SU-DHL-6 (cell line): Measurements from ENCODE around the gene UHRF2.

Experiments used
- EZH2phosphoT487 ChIP-seq: fragments of 200-600 bp; sonication (generic), shearing (Covaris generic); conservative IDR thresholded peaks from 2 replicates; pipeline ENCODE4 v1.6.1; 2018; ENCODE audit warnings: mild to moderate bottlenecking, antibody characterized with exemption, low read length, moderate library complexity, mixed read lengths
- TF ChIP-seq, protein P1 (sequence below): fragments of 200-600 bp; sonication (generic); IDR thresholded peaks from one replicate; pipeline ENCODE4 v1.5.1; 2017; ENCODE audit warnings: antibody characterized with exemption, mild to moderate bottlenecking, low read length, moderate library complexity; ENCODE audit not compliant: insufficient read depth, poor library complexity, severe bottlenecking

DNA sequence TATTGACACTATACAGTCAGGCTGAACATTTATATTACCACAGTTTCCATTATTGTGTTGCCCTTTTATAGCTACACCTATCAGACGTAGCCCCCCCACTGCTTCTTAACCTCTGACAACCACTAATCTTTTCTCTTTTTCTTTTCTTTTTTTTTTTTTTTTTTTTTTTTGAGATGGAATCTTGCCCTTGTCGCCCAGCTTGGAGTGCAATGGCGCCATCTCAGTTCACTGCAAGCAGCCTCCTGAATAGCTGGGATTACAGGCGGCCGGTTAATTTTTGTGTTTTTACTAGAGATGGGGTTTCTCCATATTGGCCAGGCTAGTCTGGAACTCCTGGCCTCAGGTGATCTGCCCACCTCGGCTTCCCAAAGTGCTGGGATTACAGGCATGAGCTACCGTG, 75.4 kb downstream of the UHRF2 start:
- TF ChIP-seq, protein P1, sequence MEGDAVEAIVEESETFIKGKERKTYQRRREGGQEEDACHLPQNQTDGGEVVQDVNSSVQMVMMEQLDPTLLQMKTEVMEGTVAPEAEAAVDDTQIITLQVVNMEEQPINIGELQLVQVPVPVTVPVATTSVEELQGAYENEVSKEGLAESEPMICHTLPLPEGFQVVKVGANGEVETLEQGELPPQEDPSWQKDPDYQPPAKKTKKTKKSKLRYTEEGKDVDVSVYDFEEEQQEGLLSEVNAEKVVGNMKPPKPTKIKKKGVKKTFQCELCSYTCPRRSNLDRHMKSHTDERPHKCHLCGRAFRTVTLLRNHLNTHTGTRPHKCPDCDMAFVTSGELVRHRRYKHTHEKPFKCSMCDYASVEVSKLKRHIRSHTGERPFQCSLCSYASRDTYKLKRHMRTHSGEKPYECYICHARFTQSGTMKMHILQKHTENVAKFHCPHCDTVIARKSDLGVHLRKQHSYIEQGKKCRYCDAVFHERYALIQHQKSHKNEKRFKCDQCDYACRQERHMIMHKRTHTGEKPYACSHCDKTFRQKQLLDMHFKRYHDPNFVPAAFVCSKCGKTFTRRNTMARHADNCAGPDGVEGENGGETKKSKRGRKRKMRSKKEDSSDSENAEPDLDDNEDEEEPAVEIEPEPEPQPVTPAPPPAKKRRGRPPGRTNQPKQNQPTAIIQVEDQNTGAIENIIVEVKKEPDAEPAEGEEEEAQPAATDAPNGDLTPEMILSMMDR = no peak
- no peak for TF ChIP-seq EZH2phosphoT487
